ENCODE data around the gene ABCC6.

GRCh38 chr16:16124438-16124837 lies 98.9 kb downstream of the ABCC6 start:
- no peak for TF ChIP-seq CTCF (IDR thresholded peaks at IDR 0.05)
- no peak for TF ChIP-seq POLR2AphosphoS5 (IDR thresholded peaks at IDR 0.05; ENCODE audit: low read depth, low read length)
- TF ChIP-seq SIN3A (IDR thresholded peaks at IDR 0.05; ENCODE audit: borderline replicate concordance, insufficient read depth, low read depth, low read length) = no peak
